Ecto neural progenitor cell (in vitro differentiated cells): ENCODE measurements around the gene MS4A15.
"Not testable (repeated sequence)": the region's sequence is repeated elsewhere in the genome, so short reads cannot be mapped to it uniquely, and the experiment has no call there.

Experiments
- DNase-seq: peaks from one replicate; pipeline ENCODE4 v3.0.0-alpha.2; 2018; ENCODE audit warnings: low spot score

The MS4A15 gene

DNA sequence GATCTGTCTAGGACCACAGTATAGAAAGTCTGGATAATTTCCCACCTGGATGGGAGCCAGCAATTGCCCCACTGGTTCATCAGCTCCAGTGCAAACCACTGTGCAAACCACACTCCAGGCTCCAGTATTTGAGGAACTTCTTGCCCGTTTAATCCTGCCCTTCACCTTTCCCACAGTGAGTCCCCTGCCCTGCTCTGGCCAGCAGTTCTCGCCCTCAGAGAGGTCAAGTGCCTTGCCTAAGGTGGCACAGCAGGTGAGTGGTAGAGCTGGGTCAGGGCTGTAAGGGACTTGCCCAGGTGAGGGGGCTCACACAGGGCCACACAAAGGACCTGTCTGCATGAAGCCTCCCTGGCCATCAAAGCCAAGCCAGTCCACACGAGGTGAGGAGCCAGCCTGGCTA, 52.6 kb downstream of the MS4A15 start:
- no peak for DNase-seq

DNA sequence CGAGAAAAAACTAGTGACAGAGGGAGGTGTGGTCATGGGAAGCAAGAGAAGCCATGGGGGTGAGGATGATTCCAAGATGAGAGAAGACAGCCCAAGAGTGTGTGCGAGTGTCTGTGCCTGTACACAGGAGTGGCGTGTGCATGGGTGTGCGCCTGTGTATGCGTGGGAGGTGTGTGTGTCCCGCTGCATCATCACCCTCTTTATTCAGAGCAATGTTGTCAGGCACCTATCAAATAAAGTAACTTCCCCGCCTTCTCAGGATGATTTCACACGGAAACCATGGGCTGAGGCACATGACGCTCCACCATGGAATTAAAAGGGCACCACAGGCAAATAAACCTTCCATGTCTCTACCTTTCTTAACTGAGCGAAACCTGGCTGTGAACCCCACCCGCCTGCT, 53.0 kb downstream of the MS4A15 start:
- DNase-seq, result no peak

DNA sequence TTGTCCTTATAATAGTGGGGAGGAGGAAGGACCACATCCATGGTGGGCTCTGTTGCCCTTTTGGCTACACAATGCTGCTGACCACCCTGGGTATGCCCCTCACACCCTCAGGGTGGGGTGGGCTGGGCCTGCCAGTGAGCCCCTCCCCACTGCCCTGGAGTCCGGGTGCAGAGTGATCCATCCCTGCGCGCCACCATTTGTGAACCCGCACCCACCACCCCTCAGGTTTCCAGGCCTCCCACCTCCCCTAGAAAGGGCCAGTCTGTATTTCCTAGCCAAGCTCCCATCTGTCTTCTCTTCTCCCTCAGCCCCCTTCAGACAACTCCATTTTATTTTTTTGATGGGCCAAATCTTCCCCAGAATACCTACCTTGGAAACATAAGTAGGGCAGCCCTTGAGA, 53.5 kb downstream of the MS4A15 start:
- no peak for DNase-seq

DNA sequence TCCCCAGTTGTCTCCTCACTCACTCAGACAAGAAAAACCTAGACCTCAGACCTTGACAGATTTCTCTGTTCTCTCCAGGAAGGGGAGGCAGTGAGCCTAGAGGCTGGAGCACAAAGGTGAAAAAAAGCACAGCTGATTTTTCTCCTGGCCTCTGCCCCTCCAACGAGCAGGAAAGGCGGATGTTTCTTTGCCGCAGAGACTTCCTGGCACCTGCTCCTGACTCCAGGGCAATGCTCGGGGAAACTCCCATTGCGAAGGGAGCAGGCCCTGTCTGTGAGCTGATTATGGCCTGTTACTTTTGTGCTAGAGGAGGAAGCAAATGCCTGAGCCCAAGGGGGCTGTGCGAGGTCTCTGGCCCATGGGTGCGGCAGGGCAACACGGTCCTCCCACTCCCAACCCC, 53.9 kb downstream of the MS4A15 start:
- DNase-seq, result no peak

DNA sequence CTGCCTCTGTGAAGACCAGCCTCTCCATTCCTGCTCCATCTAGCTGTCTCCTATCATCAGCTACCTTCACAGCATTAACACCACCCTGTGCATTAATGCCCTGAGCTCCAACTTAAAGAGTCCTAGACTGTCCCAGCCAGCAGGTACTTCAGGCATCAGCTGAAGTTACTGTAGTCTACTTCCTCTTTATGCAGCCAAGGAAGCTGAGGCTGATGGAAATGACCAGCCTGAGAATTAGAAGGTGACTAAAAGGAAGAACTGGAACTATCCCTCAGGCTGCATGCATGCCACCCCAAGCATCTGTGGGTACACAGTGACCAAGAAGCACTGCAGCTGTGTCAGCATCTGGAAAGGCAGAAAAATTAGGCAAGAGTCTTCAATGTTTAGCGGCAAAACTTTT, 56.7 kb downstream of the MS4A15 start:
- DNase-seq, result no peak

DNA sequence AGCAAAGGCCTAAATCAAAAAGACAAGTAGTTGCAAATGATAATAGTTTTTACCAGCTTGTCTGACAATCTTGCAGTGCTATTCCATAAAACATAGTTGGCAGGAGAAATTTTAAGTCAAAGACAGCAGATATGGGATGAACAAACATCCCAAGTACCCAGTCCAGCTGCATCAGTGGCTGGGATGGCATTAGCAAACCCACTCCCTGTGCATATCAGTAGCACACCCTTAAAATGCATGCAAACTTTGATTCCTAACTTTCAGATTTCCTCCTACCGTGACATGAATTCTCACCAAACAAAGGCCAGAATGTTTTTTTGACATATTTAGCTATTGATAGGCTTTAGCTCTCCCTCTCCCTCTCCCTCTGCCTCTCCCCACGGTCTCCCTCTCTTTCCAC, 57.4 kb downstream of the MS4A15 start:
- no peak for DNase-seq

DNA sequence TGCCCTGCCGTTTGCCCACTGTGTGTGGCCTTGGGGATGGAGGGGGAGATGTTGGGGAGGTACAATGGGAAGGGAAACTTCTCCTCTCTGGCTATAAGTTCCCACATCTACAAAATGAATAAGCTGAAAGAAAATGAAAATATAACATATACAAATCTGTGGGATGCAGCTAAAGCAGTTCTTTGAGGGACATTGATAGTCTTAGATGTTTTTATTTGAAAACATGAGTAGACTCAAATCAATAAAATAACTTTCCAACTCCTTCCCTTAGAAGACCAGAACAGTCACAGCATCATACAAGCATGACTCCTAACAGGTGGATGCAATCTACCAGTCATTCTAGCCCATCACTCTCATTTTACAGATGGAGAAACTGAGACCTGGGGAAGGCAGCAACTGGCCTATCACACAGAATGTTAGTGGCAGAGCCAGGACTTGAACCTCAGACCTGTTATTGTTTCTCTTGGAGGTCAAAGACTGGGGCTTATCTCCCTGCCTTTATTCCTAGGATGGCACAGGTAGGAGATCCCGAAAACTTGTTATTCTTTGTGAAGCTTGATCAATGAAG, 60.0 kb downstream of the MS4A15 start:
- DNase-seq, result no peak

DNA sequence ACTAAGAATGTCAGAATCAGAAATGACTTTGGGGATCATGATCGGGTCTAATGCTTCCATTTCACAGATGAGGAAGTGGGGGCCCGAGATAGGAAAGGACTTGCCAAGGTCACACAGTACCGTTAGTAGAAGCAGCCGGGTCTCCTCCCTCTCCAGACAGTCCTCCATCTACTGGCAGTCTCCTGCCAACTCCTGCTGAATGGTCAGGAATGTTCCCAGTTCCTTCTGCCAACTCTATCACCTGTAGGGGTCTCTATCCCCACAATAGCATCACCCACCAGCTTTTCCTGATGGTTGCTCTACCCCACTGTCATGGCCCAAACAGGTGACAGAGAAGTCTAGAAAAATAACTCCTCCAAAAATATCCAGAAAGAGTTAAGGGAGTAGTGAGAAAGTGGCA, 61.4 kb downstream of the MS4A15 start:
- DNase-seq, result no peak

DNA sequence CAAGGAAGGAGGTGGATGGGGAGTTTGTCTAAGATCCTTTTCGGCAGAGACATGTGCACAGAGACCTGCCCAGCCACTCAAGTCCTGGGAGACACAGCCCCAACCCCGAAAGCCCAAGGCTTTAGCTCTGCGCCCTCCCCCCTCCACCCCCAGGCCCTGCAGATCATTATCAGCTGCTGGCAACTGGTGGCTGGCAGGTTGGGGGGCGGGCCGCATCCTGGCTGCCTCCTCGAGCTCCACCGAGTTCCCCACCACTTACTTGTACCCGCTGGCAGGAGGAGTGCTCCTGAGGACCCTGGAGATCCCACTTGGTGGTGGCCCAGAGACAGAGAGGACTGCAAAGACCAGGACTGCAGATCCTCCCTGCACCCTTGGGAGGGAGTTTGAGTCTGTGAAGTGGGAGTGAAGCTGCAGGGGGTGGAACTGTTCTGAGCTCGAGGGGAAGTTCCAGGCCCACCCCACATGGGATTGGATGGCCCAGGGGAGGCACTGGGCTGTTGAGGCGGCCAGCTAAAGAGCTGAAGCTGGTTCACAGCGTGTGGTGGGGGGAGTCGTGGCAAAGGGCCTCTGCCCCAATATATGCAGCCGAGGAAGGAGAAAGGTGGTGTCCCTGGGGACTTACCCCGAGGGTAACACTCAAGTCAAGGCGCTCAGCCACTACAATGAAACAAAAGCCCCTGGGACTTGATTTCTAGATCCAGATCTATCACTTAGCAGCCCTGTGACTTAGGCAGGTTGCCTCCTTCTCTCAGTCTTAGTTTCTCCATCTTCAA, 65.3 kb downstream of the MS4A15 start:
- DNase-seq, result no peak

DNA sequence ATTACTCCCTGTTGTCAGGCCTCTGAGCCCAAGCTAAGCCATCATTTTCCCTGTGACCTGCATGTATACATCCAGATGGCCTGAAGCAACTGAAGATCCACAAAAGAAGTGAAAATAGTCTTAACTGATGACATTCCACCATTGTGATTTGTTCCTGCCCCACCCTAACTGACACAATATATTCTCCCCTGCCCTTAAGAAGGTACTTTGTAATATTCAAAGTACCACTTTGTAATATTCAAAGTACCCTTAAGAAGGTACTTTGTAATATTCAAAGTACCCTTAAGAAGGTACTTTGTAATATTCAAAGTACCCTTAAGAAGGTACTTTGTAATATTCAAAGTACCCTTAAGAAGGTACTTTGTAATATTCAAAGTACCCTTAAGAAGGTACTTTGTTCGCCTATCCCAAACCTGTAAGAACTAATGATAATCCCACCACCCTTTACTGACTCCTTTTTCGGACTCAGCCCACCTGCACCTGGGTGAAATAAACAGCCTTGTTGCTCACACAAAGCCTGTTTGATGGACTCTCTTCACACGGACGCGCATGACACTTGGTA, 67.2 kb downstream of the MS4A15 start:
- not testable (repeated sequence) for DNase-seq

DNA sequence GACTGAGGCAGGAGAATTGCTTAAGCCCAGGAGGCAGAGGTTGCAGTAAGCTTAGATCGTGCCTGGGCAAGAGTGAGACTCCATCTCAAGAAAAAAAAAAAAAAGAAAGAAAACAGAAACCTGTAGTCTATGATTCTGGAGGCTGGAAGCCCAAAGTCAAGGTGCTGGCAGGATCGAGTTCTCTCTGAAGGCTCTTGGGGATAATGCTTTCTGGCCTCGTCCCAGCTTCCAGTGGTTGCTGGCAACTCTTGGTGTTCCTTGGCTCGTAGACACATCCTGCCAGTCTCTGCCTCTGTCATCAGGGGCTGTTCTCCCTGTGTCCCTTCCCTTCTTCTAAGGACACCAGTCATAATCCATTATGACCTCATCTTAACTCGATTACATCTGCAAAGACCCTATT, 68.5 kb downstream of the MS4A15 start:
- DNase-seq, result no peak

DNA sequence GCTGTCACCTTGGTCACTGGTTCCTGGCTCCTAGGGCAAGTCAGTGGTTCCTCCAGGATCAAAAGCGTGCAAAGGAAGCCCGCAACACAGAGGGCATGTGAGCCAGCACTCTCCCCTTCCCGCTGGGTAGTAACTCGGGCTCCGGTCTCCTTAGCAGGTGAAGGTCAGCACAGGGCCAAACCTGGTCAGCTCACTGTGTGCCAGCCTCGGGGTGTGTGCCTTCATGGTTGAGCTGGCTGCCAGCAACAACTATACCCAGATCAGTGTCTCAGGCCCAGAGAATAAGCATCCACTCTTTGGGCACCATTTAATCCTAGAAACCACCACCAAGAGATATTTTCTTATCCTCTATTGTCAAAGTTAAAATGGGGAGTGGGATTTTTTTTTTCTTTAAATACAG, 69.1 kb downstream of the MS4A15 start:
- no peak for DNase-seq
